ENCODE measurements around the gene POLR2H. TPM values are rescaled to one million over a fixed set of nuclear protein-coding genes. Genes with fewer than 3 reads are reported as not detected.

Gene POLR2H
- total RNA-seq, 4 donors from 2014 or later = 47.9 to 69.9 (median 56.7) TPM

DNA sequence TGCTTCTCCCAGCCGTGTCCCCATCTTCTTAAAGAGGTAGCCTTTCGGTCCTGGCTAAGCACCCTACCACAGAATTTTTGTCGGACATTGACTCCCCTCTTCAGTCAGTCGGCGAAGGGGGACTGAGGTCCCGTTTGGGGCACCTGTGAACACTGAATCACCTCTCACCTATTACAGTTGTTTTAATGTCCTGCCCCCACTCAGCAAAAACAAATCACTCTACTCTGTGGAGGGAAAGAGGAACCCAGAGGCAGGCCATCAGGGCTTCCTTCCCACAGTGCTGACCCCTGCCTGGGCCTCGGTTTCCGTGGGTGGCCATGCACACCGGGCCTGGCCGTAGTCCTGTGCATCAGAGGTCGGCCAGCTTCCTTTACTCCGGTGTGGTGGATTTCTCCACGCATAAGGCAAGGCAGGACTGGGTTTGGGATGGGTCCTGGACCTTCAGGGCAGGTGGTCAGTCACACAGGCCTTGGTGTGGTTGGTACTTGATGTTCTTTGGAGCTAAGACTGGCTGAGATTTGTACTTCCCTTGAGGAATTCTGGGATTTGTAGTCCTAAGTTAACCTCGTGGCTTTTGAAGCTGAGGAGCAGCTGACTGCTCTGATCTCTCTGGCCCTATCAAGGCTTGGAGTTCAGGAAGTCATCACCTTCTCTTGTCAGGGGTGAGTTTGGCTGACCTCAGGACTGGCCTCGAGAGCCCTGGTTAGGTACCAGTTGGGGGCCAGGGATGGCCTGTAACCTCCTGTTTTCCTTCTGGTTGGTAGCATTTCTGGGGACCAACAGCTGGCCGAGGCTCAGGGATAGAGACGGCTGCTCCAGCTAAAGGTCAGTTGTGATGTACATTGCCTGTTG lies 24.7 kb upstream of the POLR2H start:
- TF ChIP-seq, protein P1, sequence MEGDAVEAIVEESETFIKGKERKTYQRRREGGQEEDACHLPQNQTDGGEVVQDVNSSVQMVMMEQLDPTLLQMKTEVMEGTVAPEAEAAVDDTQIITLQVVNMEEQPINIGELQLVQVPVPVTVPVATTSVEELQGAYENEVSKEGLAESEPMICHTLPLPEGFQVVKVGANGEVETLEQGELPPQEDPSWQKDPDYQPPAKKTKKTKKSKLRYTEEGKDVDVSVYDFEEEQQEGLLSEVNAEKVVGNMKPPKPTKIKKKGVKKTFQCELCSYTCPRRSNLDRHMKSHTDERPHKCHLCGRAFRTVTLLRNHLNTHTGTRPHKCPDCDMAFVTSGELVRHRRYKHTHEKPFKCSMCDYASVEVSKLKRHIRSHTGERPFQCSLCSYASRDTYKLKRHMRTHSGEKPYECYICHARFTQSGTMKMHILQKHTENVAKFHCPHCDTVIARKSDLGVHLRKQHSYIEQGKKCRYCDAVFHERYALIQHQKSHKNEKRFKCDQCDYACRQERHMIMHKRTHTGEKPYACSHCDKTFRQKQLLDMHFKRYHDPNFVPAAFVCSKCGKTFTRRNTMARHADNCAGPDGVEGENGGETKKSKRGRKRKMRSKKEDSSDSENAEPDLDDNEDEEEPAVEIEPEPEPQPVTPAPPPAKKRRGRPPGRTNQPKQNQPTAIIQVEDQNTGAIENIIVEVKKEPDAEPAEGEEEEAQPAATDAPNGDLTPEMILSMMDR (IDR thresholded peaks at IDR 0.05; ENCODE audit: low read depth) = no peak

DNA sequence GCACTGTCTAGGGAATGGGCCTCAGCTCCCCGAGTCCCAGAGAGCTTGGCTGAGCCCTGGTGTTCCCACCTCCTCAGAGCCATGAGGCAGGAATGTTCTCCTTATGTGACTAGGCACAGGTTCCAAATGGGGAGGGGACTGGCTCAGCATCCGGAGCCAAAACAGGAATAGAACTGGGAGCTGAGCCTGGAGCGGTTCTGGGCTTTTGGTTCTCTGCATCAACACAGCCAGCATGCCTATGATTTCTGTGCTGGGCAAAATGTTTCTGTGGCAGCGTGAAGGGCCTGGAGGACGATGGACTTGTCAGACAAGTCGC lies 24.2 kb upstream of the POLR2H start, which contains the start of gene FAM131A:
Gene FAM131A (plus strand): TSS at position 202 of the 316 bp plus-strand sequence. CDS start 31 bp downstream, at position 233.
- TF ChIP-seq, protein P1 (IDR thresholded peaks at IDR 0.05; ENCODE audit: low read depth) = no peak

DNA sequence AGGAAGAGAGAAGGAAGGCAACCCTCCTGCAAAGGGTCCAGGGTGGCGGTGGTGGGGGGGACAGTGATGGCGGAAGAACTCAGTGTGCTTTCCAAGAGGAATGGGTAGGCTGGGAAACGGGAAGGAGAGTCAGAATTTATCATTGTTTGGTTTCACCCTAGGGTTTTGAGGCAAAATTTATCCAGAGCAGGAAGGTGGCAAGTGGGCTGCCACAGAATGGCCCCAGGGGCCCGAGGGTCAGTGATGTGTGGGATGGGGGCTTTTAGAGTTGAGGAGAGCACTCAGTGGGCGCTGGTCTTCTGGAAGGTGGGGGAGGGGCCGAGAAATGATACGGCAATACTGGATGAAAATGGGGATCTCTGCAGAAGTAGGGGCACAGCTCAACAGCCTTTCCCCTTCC lies 23.5 kb upstream of the POLR2H start:
- TF ChIP-seq, protein P1 (IDR thresholded peaks at IDR 0.05; ENCODE audit: low read depth) = no peak

DNA sequence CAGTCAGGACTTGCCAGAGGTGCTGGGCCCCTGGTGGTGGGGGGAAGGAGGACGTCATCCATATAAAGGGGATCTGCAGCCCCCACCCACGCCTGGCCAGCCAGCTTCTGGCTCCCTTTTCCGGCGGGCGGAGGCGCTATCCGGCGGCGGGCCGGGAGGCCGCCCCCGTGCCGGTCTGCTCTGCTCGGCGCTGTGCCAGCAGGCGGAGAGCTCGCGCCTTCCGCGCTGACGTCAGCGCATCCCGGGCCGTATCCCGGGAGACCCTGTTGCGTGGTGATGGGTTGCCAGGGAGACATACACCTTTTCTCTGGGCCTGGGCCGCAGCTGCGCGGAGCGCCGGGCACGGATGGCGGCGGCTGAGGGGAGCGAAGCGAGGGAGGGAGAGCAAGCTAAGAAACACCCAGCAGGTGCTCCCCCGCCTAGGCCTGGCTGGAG lies 23.0 kb upstream of the POLR2H start:
- TF ChIP-seq, protein P1 (IDR thresholded peaks at IDR 0.05; ENCODE audit: low read depth) = no peak

GRCh38 chr3:184339001-184339400 lies 22.5 kb upstream of the POLR2H start:
- TF ChIP-seq, protein P1 (IDR thresholded peaks at IDR 0.05; ENCODE audit: low read depth) = no peak

GRCh38 chr3:184341925-184342324 lies 19.6 kb upstream of the POLR2H start:
- TF ChIP-seq, protein P1 (IDR thresholded peaks at IDR 0.05; ENCODE audit: low read depth) = no peak

DNA sequence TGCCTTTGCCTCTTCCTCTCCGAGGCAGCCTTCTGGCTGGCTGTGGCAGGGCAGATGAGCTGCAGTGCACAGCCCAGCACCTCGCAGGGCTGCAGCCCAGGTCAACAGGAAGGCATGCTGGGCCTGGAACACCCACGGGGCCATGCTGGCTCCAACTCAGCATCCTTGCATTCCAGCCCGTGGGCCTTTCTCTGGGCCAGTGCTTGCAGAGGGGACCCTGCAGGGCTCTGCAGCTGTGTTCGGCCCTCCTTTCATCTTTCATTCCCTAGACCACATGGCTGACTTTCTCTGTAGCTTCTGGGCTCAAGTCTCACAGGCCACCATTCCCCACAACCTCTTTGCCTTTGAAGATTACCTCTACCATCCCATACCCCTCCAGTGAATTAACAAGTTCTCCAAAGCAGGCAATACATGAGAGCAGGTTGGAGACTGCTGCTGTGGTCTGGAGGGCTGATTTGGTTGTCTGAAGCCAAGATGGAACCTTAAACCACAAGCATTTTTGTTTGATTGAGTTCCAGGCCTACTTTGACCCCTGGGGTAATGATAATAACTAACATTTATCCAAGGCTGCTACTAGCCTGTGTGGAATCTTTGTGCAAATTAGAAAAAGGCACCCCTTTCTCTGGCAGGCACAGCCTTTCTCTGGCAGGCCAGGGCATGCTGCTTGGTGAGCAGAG lies 18.2 kb upstream of the POLR2H start:
- TF ChIP-seq, protein P1 (IDR thresholded peaks at IDR 0.05; ENCODE audit: low read depth) = no peak

All from subcutaneous adipose tissue (tissue), 4 donors.